Testis (tissue), 2 donors: ENCODE measurements around the gene GH2.
"Not testable (repeated sequence)": the region's sequence is repeated elsewhere in the genome, so short reads cannot be mapped to it uniquely, and the experiment has no call there.

Source experiments
- CTCF ChIP-seq, 3 experiments: fragments of 450-650 bp in 2 of 3; fragments of 200-600 bp in 1 of 3; sonication (generic) in 1 of 3; IDR thresholded peaks; one replicate each; pipeline ENCODE4 v1.5.1; 2016 to 2019; ENCODE audit warnings: antibody characterized with exemption in 3 of 3, mild to moderate bottlenecking in 2 of 3, moderate library complexity in 1 of 3
- POLR2A ChIP-seq: fragments of 450-650 bp; IDR thresholded peaks from one replicate; pipeline ENCODE4 v1.6.1; 2017; ENCODE audit warnings: antibody characterized with exemption, mild to moderate bottlenecking, moderate library complexity

GRCh38 chr17:63878413-63878812 is 3.3 kb downstream of the GH2 start:
- TF ChIP-seq CTCF (IDR thresholded peaks at IDR 0.05); POLR2A: not testable (repeated sequence)
